GM12878 (cell line): ENCODE results near the gene RPL32. TPM values are rescaled to one million over a fixed set of nuclear protein-coding genes. Genes with fewer than 3 reads are reported as not detected.

Experiments used
- LARP7 ChIP-seq: fragments of 450-650 bp; IDR thresholded peaks from 2 replicates; pipeline ENCODE4 v1.6.1; 2017; ENCODE audit warnings: mild to moderate bottlenecking
- PAX5 ChIP-seq: IDR thresholded peaks from 2 replicates; pipeline ENCODE4 v1.6.1; 2011; ENCODE audit warnings: low read depth, low read length, borderline replicate concordance
- TAF1 ChIP-seq: IDR thresholded peaks from 2 replicates; pipeline ENCODE4 v1.6.1; 2011; ENCODE audit warnings: mild to moderate bottlenecking, low read depth, low read length, borderline replicate concordance
- TARDBP ChIP-seq: IDR thresholded peaks from 2 replicates; pipeline ENCODE4 v1.6.1; 2016; ENCODE audit warnings: borderline replicate concordance
- ZBTB40 ChIP-seq: fragments of 450-650 bp; IDR thresholded peaks from 2 replicates; pipeline ENCODE4 v1.6.1; 2016; ENCODE audit warnings: mild to moderate bottlenecking, moderate library complexity, borderline replicate concordance
- polyA plus RNA-seq, 11 experiments: library from polyadenylated mRNA; depleted of rRNA in 4 of 11; unstranded in 6 of 11; stranded (reverse) in 5 of 11; fragments of >200 nt; fragmentation: Nextera tagmentation in 4 of 11; fragmentation: Illumina TruSeq in 1 of 11; extraction: Ambion mirVana in 4 of 11; extraction: Trizol in 1 of 11; gene quantifications; 1 replicate in 1 of 11; 2 replicates in 10 of 11; pipeline versions ENCODE4 v1.2.1 to v1.2.3, GENCODE V29; 2011 to 2016; ENCODE audit warnings: inconsistent platforms in 2 of 11, missing spikeins in 2 of 11, low read depth in 1 of 11
- total RNA-seq, 4 experiments: library from RNA; depleted of rRNA in 3 of 4; stranded (reverse); fragments of >200 nt in 3 of 4; fragmentation: Illumina TruSeq in 1 of 4; extraction: Trizol in 1 of 4; gene quantifications; 2 replicates each; pipeline versions ENCODE4 v1.2.1 to v1.2.3, GENCODE V29; 2013 to 2021
- TF ChIP-seq, protein P1 (sequence below): fragments of 450-650 bp; formaldehyde crosslinking; IDR thresholded peaks from 2 replicates; pipeline ENCODE4 v1.5.0; 2022; ENCODE audit warnings: mild to moderate bottlenecking, missing genetic modification characterization
- TF ChIP-seq, protein P2 (sequence below): fragments of 450-650 bp; IDR thresholded peaks from 2 replicates; pipeline ENCODE4 v1.6.1; 2016; ENCODE audit warnings: mild to moderate bottlenecking
- TF ChIP-seq, protein P3 (sequence below), 3 experiments: IDR thresholded peaks in 2 of 3; conservative IDR thresholded peaks in 1 of 3; 2 replicates each; pipeline ENCODE4 v1.5.1; 2011; ENCODE audit warnings: low read depth in 3 of 3, low read length in 3 of 3, mild to moderate bottlenecking in 3 of 3, control low read depth in 2 of 3, moderate library complexity in 2 of 3, inconsistent platforms in 1 of 3, mixed read lengths in 1 of 3; ENCODE audit not compliant: control insufficient read depth in 2 of 3, insufficient read depth in 1 of 3; ENCODE audit errors: extremely low read depth in 1 of 3
- TF ChIP-seq, protein P4 (sequence below): fragments of 450-650 bp; IDR thresholded peaks from 2 replicates; pipeline ENCODE4 v1.6.1; 2014; ENCODE audit warnings: mild to moderate bottlenecking
- TF ChIP-seq, protein P5 (sequence below): fragments of 450-650 bp; IDR thresholded peaks from 2 replicates; pipeline ENCODE4 v1.6.1; 2017; ENCODE audit warnings: antibody characterized with exemption, mild to moderate bottlenecking, moderate library complexity

Gene RPL32
- total and polyA plus RNA-seq, 10 of the 15 experiments (the other 5 are each of a cell fraction or from before 2014, with no cell fraction given) = 1,533 to 5,147 (median 3,350) TPM

DNA sequence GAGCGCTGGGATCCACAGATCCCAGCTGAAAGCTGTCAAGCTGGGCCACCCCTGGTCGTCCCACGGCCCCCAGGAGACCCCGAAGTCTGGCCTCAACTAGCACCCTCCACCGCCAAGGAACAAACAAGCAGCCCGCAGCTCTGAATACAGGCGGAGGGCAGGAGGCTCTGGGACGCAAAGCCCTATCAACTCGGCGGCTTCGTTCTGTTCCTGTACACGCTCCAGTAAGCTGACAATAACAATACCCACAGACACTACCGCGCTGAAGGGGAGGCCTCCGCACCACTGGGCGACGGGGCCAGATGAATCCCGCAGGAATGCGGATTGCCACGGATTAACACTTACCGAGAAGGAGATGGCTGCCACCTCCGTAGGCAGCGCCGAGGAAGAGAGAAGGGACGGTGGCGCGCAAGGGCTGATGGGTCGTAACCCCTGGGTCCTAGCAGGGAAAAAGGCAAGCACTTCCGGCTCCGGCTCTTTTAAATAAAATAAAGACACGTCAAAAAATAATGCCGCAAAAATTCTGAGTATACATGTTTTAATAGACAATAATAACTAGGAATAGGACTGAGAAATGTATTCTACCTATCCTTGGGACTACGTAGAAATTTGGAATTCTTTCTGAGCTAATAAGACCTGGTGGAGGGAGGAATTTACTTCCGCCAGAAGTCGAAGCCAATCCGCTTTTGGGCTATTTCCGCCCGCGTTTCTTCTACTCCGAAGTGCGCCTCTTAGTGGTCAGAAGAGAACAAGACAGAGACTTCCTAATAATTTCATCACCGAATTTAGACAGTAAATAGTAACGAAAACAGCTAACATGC lies at the start of gene RPL32 (continued):
- TF ChIP-seq ZBTB40 = peak; percentile 99
- TF ChIP-seq, protein P1, sequence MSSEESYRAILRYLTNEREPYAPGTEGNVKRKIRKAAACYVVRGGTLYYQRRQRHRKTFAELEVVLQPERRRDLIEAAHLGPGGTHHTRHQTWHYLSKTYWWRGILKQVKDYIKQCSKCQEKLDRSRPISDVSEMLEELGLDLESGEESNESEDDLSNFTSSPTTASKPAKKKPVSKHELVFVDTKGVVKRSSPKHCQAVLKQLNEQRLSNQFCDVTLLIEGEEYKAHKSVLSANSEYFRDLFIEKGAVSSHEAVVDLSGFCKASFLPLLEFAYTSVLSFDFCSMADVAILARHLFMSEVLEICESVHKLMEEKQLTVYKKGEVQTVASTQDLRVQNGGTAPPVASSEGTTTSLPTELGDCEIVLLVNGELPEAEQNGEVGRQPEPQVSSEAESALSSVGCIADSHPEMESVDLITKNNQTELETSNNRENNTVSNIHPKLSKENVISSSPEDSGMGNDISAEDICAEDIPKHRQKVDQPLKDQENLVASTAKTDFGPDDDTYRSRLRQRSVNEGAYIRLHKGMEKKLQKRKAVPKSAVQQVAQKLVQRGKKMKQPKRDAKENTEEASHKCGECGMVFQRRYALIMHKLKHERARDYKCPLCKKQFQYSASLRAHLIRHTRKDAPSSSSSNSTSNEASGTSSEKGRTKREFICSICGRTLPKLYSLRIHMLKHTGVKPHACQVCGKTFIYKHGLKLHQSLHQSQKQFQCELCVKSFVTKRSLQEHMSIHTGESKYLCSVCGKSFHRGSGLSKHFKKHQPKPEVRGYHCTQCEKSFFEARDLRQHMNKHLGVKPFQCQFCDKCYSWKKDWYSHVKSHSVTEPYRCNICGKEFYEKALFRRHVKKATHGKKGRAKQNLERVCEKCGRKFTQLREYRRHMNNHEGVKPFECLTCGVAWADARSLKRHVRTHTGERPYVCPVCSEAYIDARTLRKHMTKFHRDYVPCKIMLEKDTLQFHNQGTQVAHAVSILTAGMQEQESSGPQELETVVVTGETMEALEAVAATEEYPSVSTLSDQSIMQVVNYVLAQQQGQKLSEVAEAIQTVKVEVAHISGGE (CRISPR knock-in tag) = no peak
- TF ChIP-seq TAF1 = peak; percentile 98
- TF ChIP-seq TARDBP = no peak
- TF ChIP-seq, protein P2, sequence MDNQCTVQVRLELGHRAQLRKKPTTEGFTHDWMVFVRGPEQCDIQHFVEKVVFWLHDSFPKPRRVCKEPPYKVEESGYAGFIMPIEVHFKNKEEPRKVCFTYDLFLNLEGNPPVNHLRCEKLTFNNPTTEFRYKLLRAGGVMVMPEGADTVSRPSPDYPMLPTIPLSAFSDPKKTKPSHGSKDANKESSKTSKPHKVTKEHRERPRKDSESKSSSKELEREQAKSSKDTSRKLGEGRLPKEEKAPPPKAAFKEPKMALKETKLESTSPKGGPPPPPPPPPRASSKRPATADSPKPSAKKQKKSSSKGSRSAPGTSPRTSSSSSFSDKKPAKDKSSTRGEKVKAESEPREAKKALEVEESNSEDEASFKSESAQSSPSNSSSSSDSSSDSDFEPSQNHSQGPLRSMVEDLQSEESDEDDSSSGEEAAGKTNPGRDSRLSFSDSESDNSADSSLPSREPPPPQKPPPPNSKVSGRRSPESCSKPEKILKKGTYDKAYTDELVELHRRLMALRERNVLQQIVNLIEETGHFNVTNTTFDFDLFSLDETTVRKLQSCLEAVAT = peak; percentile 80
- TF ChIP-seq PAX5 = peak; percentile 36; the same call in 1 of the 2 replicates
- peak; percentile 83; the same call in 1 of the 2 replicates for TF ChIP-seq LARP7
- TF ChIP-seq, protein P3, sequence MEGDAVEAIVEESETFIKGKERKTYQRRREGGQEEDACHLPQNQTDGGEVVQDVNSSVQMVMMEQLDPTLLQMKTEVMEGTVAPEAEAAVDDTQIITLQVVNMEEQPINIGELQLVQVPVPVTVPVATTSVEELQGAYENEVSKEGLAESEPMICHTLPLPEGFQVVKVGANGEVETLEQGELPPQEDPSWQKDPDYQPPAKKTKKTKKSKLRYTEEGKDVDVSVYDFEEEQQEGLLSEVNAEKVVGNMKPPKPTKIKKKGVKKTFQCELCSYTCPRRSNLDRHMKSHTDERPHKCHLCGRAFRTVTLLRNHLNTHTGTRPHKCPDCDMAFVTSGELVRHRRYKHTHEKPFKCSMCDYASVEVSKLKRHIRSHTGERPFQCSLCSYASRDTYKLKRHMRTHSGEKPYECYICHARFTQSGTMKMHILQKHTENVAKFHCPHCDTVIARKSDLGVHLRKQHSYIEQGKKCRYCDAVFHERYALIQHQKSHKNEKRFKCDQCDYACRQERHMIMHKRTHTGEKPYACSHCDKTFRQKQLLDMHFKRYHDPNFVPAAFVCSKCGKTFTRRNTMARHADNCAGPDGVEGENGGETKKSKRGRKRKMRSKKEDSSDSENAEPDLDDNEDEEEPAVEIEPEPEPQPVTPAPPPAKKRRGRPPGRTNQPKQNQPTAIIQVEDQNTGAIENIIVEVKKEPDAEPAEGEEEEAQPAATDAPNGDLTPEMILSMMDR (IDR thresholded peaks at IDR 0.05 in 2 of 3, conservative IDR thresholded peaks at IDR 0.05 in 1 of 3; ENCODE audit: control insufficient read depth in 2 of 3, extremely low read depth in 1 of 3, insufficient read depth in 1 of 3, low read depth in 3 of 3, low read length in 3 of 3) = peak; percentile 74 to 88 (median 86)
- TF ChIP-seq, protein P4, sequence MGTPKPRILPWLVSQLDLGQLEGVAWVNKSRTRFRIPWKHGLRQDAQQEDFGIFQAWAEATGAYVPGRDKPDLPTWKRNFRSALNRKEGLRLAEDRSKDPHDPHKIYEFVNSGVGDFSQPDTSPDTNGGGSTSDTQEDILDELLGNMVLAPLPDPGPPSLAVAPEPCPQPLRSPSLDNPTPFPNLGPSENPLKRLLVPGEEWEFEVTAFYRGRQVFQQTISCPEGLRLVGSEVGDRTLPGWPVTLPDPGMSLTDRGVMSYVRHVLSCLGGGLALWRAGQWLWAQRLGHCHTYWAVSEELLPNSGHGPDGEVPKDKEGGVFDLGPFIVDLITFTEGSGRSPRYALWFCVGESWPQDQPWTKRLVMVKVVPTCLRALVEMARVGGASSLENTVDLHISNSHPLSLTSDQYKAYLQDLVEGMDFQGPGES = 0 out of 2 replicates have a peak, but pooled peaks have one; percentile 26
- TF ChIP-seq, protein P5, sequence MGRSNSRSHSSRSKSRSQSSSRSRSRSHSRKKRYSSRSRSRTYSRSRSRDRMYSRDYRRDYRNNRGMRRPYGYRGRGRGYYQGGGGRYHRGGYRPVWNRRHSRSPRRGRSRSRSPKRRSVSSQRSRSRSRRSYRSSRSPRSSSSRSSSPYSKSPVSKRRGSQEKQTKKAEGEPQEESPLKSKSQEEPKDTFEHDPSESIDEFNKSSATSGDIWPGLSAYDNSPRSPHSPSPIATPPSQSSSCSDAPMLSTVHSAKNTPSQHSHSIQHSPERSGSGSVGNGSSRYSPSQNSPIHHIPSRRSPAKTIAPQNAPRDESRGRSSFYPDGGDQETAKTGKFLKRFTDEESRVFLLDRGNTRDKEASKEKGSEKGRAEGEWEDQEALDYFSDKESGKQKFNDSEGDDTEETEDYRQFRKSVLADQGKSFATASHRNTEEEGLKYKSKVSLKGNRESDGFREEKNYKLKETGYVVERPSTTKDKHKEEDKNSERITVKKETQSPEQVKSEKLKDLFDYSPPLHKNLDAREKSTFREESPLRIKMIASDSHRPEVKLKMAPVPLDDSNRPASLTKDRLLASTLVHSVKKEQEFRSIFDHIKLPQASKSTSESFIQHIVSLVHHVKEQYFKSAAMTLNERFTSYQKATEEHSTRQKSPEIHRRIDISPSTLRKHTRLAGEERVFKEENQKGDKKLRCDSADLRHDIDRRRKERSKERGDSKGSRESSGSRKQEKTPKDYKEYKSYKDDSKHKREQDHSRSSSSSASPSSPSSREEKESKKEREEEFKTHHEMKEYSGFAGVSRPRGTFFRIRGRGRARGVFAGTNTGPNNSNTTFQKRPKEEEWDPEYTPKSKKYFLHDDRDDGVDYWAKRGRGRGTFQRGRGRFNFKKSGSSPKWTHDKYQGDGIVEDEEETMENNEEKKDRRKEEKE = no peak
